HG03280 (cell line): ENCODE measurements around the gene ELANE.
"Not testable (repeated sequence)": the region's sequence is repeated elsewhere in the genome, so short reads cannot be mapped to it uniquely, and the experiment has no call there.

ENCODE experiments used
- ATAC-seq: cut with Tn5 transposase; IDR thresholded peaks from one replicate; pipeline ENCODE4 v1.9.1; 2021; ENCODE audit warnings: mild to moderate bottlenecking, moderate library complexity; ENCODE audit not compliant: unreplicated experiment

The ELANE gene

DNA sequence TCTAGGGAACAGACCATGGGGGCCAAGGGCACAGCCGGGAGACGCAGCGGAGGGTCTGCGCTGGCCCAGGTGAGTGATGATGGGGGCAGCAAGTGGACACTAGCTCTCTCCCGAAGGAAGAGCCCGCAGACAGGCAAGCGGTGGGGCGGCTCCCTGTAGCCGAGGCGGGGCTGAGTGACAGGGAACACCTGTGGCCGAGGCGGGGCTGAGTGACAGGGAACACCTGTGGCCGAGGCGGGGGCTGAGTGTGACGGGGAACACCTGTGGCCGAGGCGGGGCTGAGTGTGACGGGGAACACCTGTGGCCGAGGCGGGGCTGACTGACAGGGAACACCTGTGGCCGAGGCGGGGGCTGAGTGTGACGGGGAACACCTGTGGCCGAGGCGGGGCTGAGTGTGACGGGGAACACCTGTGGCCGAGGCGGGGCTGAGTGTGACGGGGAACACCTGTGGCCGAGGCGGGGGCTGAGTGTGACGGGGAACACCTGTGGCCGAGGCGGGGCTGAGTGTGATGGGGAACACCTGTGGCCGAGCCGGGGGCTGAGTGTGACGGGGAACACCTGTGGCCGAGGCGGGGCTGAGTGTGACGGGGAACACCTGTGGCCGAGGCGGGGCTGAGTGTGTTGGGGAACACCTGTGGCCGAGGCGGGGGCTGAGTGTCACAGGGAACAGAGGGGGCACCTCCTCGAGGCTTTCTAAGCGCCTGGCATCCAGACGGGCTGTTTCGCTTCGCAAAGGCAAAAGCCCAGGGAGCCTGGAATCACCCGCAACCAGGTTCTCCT is 39.5 kb downstream of the ELANE start:
- ATAC-seq = not testable (repeated sequence)

DNA sequence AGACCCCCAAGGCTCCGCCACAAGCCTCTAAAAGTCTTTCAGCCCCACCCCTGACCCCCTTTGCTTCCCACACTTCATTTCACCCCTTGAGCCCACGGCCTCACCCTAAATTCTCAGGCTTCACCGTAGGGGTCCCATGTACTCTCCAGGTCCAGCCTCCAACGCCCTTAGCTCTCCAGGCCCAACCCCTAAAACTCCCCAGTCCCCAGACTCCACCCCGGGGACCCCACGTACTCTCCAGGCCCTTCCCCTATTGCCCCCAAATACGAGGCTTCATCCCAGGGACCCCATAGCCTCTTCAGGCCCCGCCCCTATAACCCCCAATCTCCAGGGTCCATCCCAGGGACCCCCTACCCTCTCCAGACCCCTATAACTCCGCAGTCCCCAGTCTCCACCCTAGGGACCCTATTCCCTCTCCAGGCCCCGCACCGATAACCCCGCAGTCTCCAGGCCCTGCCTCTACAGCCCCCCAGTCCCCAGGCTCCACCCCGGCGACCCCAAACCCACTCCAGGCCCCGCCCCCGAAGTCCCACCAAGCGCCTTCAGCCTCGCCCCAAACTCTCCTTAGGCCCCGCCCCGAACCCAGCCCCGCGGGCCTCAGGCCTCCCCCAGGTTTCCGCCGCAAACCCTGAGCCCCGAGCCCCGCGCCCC is 40.3 kb downstream of the ELANE start:
- no peak for ATAC-seq

DNA sequence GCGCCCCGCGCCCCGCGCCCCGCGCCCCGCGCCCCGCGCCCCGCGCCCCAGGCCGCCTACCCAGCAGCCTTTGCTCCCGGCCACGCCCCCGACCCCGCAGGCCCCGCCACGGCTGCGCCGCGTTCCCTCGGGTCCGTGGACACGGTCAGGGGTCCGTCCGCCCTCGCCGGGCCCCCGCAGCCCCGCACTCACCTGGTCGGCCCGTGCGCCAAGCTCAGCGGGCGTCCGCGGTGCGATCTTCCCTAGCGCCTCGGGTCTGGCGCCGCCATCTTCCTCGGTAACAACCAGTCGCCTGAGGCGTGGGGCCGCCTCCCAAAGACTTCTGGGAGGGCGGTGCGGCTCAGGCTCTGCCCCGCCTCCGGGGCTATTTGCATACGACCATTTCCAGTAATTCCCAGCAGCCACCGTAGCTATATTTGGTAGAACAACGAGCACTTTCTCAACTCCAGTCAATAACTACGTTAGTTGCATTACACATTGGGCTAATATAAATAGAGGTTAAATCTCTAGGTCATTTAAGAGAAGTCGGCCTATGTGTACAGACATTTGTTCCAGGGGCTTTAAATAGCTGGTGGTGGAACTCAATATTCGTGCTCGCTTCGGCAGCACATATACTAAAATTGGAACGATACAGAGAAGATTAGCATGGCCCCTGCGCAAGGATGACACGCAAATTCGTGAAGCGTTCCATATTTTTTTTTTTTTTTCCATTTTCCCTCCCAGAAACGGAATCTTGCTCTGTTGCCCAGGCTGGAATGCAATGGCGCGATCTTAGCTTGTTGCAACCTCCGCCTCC is 41.0 kb downstream of the ELANE start, which contains the start of the genes MED16 and RNU6-9:
MED16 (minus strand) TSS at position 294 of the 796 bp plus-strand sequence. CDS start 2,056 bp downstream, outside the sequence.
RNU6-9 (plus strand) TSS at position 591 of the 796 bp plus-strand sequence.
- peak; percentile 89 for ATAC-seq

DNA sequence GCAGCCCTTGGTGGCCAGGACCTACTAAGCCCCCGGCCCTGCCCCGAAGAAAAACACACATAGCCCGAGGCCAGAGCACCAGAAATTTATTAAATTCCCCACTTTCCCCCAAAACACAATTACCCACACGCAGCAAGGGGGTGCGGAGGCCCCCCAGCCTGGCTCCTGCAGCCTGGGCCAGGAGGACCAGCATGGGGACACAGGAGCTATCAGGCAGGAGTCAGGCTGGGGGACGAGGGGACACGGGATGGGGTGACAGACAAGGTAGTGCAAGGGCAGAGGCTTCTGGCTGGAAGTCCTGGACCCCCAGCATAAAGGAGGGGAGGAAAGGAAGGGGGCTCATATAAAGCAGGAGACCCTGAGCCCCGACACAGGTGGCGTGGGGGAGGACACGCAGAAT is 44.3 kb downstream of the ELANE start:
- ATAC-seq = no peak

DNA sequence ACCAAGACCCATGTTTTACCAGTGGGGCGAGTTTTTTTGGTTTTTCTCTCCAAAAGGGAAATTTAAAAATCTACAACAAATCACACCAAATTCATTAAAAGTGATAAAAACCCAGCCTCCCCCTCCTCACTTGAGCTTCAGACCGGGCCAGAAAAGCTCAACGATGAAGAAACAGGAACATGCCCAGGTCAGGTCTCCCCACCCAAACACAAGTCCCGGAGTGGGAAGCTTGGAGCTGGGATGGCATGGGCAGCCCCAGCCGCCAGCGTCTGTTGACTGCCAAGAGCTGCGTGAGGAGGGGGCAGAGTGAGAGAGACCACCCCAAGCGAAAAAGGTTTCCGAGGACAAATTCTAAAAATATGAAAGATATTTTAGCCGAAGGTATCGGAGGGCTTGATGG is 44.9 kb downstream of the ELANE start:
- ATAC-seq = no peak

DNA sequence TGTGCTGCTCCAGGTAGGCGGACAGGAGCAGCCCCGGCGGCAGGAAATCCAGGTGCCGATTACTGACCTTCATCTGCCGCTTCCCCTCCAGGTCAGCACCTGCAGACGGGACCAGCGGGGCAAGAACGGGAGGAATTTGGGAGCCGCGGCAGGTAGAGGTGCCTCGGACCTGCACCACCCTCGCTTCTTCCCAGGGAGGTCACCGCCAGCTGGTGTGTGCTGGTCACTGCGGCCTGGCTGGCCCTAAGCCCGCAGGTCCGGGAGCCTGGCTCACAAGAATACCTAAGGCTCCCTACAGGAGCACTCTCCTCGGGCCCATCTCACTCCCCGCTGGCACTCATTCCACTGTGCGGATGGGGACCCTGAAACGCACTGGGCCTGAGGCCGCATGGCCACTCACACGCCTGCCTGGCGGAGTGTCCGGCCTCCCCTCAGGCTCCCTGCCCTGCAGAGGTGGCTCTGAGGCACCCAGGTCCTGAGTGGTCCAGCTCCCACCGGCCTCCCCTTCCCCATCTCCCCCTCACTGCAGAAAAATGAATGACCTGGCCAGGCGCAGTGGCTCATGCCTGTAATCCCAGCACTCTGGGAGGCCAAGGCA is 45.4 kb downstream of the ELANE start:
- ATAC-seq = no peak

DNA sequence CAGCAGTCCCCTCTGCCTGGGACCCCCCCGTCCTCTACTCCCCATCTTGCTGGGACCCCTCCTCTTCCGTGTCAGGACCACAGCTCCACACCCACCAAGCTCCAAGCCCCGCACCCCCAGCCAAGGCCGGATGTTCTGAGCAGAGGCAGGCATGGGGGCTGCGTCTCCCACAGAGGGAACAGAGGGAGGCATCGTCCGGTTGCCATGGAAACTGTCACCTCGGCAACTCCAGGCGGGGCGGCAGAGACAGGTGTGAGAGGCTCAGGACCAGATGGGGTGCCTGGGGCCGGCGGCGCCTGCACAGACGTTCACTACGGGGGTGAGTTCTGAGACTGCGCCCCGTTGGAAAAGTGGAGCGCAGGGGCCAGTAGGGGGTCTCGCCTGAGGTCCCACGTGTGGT is 46.6 kb downstream of the ELANE start:
- no peak for ATAC-seq

DNA sequence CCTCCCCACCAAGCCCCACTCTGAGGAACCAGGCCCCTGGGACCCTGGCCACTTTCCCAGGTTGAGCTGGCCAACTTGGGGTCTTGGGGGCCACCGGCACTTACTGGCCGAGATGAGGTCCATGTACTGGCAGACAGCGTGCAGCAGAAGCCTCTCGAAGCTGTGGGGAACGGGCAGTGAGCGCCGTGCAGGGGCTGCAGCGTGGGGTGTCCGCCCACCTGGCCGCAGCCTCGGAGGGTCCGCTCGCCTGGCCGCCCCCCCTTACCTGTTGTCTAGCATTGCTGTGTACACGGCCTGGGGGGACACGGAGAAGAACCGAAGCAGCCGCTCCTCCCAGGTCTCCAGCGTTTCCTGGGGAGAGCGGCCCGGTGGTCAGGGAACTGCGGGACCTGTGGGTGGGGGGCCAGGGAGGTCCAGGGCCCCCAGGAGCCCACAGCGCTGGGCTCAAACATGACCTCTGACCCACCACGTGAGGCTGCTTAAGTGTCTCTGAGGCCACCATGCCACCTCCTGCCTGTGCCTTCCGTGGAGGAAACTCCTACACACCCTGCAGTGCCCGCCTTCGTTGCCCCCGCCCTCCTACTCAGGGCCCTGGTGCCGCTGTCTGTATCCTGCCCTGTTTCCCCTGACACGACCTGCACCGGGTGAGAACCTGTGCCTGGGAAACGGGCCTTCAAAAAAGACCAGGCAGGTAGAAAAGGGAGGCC is 47.4 kb downstream of the ELANE start:
- ATAC-seq = no peak

DNA sequence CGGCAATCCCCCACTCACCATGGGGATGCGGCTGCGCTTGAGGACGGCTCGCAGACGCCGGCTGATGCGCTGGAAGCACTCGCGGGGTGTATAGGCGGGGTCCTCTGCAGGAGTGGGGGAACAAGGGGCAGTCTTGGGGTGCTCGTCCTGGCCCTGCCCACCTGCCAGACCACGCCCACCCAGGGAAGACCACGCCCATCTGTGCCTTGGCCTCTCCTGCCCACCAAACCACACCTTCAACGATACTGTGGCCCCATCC is 47.9 kb downstream of the ELANE start:
- no peak for ATAC-seq

DNA sequence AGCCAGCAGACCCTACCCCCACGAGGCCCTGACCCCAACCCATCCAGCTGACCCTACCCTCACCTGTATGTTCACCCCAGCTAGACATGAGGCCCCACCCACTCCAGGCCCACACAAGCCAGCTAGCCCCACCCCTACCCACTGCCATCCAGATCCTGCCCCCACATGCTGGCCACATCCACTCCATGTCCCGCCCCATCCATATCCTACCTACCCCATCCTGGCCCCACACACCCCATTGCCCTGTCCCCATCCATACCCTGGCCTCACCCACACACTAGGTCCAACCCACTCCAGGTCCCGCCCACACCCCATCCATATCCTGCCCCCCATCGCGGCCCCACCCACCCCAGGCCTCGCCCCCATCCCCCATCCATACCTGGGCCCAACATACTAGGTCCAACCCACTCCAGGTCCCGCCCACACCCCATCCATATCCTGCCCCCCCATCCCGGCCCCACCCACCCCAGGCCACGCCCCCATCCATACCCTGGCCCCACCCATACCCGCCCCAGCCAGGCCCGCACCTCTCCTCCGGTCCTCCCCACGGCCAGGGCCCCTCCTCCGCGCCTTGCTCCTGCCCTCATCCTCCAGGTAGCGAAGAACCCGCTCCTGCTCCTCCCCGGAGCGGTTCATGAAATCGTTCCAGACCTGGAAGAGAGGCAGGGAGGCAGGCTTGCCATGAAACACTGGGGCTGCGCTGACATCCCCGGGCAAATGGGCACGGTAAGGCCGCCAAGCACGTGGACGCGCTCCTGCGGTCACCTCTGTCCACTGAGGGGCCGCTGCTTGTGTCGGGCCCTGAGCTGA is 48.4 kb downstream of the ELANE start:
- no peak for ATAC-seq

DNA sequence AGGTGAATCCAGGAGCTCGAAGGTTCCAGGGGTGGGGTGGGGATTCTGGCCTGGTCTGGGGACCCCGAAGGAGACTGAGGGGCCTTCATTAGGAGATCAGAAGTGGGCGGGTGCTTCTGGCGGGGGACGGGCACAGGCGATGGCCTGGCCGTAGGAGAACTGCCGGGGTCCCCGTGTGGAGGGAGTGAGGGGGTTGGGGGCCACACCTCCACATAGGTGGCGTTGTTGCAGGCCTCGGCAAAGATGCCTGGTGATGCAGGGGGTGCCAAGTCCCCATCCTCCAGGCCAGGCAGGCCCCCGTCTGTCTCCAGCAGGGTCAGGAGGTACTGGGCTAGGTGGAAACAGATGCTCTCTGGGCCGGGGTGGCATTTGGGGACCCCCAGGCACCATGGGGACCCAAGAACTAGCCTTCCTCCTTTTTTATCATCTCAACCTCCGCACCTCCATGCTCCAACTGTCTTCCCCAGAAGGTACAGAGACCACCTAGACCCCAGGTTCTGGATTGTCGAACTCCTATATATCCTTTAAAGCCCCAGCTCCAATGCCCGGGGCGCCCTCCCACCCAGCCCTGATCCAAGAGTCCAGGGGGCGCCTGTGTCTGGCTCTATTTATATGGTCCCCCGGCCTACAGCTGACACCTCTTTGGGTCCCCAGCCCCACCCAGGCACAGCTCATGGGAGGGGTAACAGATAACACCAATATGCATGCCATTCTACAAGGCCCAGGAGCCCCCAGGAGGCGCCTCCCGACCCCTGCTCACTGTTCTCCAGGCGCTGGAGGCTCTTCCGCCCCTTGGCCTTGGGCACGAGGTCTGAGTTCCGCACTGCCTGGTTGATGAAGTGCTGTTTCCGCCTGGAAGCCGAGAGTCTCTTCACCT is 49.4 kb downstream of the ELANE start:
- no peak for ATAC-seq

DNA sequence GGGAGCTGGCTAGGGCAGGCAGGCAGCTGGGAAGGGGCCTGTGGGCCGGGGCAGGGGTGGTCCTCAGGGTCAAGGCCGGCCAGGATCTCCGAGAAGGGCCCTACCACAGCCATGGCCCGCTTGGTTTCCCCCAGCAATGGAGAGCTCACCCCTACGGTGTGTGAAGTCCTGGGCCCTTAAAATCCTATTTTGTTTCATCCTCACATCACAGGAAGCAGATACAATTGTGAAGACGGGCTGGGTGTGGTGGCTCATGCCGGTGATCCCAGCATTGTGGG is 49.9 kb downstream of the ELANE start:
- no peak for ATAC-seq

DNA sequence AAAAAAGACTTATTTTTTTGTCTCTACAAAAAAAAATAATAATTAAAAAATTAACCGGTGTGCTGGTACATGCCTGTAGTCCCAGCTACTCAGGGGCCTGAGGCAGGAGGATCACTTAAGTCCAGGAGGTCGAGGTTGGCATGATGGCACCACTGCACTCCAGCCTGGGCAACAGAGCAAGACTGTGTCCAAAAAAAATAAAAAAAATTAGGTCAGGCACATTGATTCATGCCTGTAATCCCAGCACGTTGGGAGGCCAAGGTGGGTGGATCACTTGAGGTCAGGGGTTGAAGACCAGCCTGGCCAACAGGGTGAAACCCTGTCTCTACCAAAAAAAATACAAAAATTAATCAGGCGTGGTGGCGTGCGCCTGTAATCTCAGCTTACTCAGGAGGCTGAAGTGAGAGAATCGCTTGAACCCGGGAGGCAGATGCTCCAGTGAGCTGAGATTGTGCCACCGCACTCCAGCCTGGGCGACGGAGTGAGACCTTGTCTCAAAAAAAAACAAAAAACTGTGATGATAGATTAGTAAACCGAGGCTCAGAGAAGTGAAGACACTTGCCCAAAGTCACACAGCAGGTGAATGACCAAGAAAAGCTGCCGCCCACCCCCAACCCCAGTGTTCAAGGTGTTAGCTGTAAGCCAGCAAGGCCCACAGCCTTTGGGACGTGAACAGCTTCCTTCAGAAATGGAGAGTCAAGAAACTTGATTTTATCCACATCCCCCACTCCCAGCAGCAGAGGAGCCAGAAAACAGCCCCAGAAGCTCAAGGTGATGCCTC is 50.5 kb downstream of the ELANE start:
- ATAC-seq = no peak

DNA sequence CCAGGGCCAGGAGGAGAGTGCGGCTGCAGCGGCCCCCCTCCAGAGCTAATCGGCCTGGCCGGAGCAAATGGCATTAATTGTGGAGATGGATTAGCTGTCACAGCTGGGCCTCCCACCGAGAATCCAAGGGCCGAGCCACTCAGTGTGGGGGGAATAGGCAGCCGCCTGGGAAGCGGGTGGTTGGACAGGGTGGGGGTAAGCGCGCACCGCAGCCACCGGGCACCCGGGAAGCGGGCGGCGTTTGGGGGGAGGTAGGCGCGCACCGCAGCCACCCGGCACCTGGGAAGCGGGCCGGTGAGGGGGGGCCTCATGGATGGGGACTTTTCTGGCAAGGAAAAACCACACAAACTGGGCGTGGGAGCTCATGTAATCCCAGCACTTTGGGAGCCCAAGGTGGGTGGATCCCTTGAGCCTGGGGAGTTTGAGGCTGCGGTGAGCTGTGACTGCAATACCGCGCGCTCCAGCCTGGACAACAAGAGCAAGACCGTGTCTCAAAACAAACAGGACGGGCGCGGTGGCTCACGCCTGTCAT is 51.2 kb downstream of the ELANE start:
- no peak for ATAC-seq

DNA sequence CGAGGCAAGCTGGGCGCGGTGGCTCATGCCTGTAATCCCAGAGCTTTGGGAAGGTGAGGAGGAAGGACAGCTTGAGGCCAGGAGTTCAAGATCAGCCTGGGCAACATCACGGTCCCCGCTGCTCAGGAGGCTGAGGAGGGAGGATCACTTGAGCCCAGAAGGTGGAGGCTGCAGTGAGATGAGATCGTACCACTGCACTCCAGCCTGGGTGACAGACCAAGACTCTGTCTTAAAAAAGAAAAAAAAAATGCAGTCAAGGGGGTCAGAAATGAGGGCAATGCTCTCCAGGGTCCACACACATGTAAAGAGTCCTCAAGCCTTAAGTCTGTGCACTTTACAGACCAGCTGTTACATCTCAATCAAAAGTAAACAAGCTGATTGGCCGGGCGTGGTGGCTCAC is 52.4 kb downstream of the ELANE start:
- no peak for ATAC-seq
